ENCODE measurements around the gene SGPP2.
A peak's percentile ranks its signal among the peaks of the same experiment; 100 is the strongest.

DNA sequence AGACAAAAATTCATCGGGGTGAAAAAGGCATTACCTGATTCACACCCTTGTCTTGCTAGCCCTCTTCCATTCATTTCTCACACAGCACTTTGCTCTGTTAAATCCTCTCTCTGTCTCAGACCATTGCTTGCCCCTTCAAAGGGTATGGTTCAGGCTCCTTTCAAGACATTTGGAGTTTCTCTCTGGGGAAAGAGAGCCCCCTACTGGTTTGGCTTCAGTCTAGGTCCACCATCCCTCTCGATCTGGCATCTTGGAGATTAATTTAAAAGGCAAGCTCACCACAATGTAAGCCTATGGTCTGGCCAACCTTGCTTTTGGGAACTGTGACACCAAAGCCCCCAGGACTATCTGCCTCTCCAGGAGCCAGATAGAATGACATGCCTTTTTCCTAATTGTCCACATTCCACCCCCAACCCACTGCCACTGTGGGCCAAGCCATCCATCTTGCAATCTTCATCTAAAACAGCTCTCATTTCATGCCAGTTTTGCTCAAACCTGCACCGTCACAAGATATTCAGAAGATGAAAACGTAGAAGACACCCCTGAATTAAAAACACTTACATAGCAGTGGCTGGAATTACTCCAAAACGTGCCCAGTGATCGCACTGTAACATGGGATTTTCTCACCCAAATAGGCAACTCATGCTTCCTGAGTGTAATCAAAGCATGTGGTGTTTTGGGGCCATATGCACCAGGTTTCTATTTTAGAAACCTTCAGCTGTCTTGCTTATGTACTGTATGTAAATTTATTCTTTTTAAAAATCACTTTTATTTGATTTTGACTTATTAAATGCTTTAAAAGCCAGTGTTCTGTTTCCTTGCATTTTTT is 137.7 kb downstream of the SGPP2 start:
- no peak for TF ChIP-seq EP300 (IDR thresholded peaks at IDR 0.05)
- TF ChIP-seq, protein P1, sequence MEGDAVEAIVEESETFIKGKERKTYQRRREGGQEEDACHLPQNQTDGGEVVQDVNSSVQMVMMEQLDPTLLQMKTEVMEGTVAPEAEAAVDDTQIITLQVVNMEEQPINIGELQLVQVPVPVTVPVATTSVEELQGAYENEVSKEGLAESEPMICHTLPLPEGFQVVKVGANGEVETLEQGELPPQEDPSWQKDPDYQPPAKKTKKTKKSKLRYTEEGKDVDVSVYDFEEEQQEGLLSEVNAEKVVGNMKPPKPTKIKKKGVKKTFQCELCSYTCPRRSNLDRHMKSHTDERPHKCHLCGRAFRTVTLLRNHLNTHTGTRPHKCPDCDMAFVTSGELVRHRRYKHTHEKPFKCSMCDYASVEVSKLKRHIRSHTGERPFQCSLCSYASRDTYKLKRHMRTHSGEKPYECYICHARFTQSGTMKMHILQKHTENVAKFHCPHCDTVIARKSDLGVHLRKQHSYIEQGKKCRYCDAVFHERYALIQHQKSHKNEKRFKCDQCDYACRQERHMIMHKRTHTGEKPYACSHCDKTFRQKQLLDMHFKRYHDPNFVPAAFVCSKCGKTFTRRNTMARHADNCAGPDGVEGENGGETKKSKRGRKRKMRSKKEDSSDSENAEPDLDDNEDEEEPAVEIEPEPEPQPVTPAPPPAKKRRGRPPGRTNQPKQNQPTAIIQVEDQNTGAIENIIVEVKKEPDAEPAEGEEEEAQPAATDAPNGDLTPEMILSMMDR (IDR thresholded peaks at IDR 0.05), result peak; percentile 47
